ENCODE results near the gene SNX8.

Gene SNX8

DNA sequence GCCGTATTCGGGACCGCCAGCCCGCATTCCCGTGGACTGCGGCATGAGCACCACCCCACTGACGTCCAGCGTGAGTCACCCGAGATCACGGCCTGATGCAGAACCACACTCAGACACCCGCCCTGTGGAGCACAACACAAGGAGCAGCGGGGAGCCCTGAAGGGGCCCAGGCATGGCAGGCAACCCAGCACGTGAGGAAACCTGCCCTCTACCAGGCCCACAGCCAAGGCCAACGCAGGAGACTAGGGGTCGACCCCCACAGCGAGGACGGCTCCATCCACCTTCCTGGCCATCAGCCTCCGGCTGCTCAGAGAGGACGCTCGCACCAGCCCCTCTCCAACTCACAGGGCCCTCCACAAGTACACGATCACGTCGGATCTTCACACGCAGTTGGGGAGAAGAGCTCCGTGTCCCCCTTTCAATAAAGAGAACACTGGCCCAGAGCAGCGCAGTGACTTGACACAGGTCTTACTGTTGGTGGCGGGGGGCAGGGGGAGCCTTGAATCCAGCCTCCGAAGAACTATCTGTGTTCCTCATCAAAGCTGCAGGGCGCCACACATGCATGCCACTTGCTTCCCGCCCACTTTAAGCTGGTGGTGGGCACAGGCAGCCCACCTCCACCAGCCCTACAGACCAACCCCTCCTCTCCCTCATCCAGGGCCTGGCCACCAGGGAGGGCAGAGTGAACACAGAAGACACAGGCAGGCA lies 103.5 kb downstream of the SNX8 start:
- no peak for DNase-seq (ENCODE audit: low read depth, low spot score)
- H3K27ac ChIP-seq, result no peak overlapping the region

DNA sequence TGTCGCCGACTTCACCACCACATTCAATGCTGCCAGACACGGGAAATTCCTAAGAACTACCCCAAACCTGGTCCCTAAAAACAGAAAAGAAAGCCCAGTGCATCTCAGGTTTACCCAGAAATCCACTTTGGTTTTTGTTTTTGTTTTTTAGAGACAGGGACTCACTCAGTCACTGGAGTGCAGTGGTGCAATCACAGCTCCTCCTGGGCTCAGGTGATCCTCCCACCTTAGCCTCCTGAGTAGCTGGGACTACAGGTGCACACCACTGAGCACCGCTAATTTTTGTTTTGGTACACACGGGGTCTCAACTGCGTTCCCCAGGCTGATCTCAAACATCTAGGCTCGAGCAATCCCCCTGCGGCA lies 104.3 kb downstream of the SNX8 start:
- H3K27ac ChIP-seq, result no peak overlapping the region

DNA sequence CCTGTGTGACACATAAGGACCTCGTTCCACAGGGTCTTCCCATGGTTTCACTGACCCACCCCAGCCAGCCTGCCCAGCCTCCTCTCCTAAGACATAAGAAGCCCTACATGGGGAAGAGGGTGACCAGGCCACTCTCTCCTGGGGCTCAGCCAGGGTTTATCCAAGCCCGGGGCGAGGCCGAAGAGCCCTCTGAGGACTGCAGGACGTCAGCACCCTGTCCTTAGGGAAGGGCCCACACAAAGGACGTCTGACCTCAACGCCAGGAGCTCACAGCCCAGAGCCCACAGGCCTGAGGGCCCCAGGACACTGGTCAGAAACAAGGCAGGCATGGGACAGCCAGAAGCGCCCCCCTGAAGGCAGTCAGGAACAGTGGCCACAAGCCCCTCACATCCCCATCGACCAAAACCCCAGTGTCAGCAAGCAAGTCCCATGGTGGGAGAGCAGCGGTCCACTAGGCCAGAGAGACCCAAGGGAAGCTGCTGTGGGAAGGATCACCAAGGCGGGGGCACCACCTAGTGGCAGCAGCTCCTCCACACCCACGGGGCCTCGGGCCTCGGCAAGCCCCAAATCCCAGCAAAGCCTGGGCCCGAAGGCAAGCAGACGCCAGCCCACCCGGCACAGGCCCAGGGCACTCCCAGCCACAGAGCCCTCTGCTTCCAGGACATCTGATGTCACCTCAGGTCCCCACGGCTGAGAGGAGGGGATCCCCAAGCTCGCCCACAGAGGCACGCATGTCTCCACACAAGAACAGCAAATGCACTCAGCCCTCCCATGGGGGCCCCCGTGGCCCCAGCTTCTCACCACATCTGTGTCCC lies 104.9 kb downstream of the SNX8 start:
- H3K27ac ChIP-seq, result no peak overlapping the region
- DNase-seq (ENCODE audit: low read depth, low spot score), result no peak

More for the DNA sequence above, 104.3 kb downstream of the SNX8 start:
- DNase-seq (ENCODE audit: low read depth, low spot score), result no peak

DNA sequence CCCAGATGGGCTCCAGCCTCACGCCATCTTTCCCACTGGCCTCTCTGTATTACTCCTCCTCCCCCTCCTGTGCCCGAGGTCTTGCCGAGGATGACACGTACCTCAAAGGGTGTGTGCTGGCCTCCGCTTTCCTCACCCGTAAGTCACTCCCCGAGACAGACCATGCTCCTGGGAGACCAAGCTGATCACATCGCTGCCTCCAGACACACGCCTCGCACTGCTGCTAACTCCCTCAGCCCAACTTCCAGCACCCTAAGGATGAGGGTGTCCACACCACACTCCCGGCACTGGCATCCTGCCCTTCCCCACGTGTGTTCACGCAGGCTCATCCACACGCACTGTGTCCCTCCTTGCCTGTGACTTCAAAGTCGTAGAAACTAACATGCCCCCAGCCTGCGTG lies 105.5 kb downstream of the SNX8 start:
- no peak for DNase-seq (ENCODE audit: low read depth, low spot score)
- H3K27ac ChIP-seq, result no peak overlapping the region

DNA sequence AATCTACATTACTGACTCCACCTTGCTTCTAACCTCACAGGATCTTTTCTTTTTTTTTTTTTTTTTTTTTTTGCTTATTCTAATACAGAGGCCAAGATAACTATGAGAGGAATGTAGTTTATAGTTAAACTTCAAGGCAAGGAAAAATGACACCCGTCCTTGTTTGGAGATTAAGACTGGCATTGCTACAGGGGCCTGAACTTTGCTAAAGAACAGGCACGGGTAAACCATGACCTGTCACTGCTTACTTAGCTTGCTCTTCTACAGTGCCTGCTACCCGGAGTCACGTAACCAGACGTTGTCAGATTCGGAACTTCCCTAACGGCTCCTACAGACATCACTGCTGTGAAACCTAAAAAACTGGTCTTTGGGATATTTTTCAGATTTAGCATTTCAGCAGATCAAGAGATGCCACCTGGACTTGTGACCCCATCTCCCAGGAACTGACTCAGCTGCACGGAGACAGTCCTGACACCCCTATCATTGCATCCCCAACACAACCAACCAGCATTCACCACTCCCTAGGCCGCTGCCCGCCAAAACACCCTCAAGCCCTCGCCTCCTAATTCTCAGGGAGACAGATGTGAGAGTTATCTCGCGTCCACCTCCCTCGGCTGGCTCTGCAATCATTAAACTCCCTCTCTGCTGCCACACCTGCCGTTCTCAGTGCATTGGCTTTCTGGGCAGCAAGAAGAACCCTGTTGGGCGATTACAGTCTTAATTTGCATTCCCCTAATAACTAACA lies 109.0 kb downstream of the SNX8 start:
- DNase-seq (ENCODE audit: low read depth, low spot score), result no peak
- no peak overlapping the region for H3K27ac ChIP-seq

DNA sequence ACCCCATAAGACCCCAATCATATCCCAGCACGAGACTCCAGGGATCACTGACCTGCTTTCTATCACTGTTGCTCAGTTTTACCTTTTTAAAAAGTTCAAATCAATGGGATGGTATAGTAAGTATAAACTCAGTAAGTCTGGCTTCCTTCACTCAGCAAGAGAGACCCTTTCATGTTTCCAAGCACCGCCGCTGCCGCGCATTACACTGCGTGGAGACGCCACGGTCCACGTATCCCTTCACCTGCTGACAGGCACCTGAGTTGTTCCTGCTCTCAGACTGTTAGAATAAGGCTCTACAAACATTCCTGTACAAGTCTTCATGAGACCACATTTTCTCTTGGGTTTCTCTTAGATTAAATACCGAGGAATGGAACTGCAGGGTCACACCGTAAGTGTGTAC lies 109.8 kb downstream of the SNX8 start:
- no peak for DNase-seq (ENCODE audit: low read depth, low spot score)
- no peak overlapping the region for H3K27ac ChIP-seq

DNA sequence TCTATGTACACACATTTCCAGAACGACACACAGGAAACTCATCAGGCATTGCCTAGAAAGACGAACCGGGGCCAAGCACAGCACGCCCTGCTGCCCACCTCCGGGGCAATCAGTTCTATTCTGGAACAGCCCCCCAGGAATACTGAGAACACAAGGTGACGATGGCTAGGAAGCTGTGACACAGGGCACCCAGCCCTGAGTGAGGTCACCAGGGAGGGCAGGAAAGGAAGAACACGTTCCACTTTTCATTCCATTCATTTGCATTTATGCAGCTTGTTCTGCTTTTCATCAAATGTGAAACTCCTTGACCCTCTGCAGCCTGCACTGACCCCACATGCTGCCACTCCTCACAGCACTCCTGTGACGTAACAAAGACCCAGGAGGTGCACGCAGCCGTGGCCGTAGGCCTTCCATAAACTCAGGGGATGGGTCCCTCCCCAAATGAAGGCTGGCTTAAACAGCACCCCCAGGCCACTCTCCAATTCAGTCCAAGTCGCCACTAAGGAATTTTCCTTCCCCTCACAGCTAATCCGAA lies 110.4 kb downstream of the SNX8 start:
- no peak overlapping the region for H3K27ac ChIP-seq
- no peak for DNase-seq (ENCODE audit: low read depth, low spot score)

DNA sequence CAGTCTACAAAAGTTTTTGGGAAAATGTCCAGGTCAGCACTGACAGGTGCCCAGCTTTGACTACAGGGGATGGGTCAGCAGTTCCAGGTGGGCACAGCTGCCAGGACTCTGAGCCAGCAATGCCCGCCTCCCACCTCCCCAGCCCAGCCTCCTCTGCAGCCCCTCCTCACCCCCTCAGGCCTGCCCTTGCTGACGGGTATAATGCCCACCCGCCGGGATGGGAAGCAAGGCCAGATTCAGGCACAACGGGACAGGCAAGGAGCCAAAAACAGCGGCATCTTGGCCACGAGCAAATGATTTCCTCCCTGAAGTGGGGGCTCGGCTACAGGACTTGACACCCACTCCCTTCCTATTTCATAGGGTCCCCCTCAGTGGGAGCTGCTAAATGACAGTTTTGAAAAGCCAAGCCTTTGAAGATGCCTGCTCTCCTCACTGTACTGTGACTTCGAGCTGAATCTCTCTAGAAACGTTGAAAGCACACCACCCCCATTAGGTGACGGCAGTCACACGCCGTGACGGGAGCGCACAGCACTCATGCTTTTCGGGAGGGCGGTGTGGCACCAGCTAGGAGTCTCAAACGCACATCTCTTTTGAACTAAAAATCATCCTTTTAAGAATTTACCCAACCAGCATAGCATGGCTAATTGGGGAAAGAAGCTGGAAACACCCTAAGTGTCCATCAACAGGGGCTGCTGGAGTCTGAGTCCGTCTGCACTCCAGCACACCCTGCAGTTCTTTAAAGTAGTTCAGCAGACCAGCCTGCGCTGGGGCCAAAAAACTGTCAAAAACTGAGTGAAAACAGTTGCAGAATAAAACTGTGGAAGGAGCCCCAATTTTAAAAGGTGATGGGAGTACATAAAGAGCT lies 111.1 kb downstream of the SNX8 start:
- no peak for DNase-seq (ENCODE audit: low read depth, low spot score)
- H3K27ac ChIP-seq, result no peak overlapping the region

DNA sequence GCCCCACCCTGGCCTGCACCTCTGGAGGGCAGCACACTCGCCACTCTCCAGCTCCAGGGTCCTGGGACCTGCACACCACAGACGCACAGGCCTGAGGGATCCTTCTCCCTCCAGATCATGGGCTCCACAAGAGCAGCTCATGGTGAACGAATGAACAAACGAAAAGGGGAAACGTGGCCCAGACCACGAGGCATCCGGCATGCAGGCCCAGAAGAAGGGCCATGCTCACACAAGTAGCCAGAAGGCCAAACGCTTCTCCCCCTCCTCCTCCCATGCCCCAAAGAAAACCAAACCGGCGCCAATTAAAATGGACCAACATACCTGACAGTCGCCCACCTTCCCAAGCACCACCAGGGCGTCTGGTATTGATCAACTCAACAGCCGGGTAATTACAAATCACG lies 111.9 kb downstream of the SNX8 start:
- H3K27ac ChIP-seq, result no peak overlapping the region
- no peak for DNase-seq (ENCODE audit: low read depth, low spot score)

Measured in epithelial cell of prostate (primary cell).